Astrocyte (in vitro differentiated cells and primary cell): ENCODE results near the gene FAM180A. TPM values are rescaled to one million over a fixed set of nuclear protein-coding genes. Genes with fewer than 3 reads are reported as not detected.
"Not testable (repeated sequence)": the region's sequence is repeated elsewhere in the genome, so short reads cannot be mapped to it uniquely, and the experiment has no call there.

Experiments
- DNase-seq: peaks from one replicate; pipeline ENCODE4 v3.0.0-alpha.2; 2010; ENCODE audit warnings: low read depth
- FAIRE-seq: peaks from 2 replicates; lab custom pipeline; 2011; peaks lifted over from hg19 to GRCh38; lab: Jason Lieb, UNC
- H2AFZ ChIP-seq: 2 replicates; pipeline ENCODE4 v1.6.0; 2012; ENCODE audit warnings: low read depth, low read length, inconsistent platforms
- H3K27ac ChIP-seq: 2 replicates; pipeline ENCODE4 v1.5.1; 2011; ENCODE audit warnings: low read depth, low read length, inconsistent platforms
- H3K27me3 ChIP-seq: 2 replicates; pipeline ENCODE4 v1.6.0; 2011; ENCODE audit warnings: low read length, inconsistent platforms; ENCODE audit not compliant: insufficient read depth
- H3K36me3 ChIP-seq: 2 replicates; pipeline ENCODE4 v1.5.1; 2011; ENCODE audit warnings: low read length, inconsistent platforms; ENCODE audit not compliant: insufficient read depth
- H3K4me1 ChIP-seq: 2 replicates; pipeline ENCODE4 v1.5.1; 2011; ENCODE audit warnings: low read length, inconsistent platforms; ENCODE audit not compliant: insufficient read depth
- H3K4me2 ChIP-seq: 2 replicates; pipeline ENCODE4 v1.6.0; 2012; ENCODE audit warnings: low read length, inconsistent platforms
- H3K4me3 ChIP-seq: 2 replicates; pipeline ENCODE4 v1.5.1; 2011; ENCODE audit warnings: low read depth, mild to moderate bottlenecking, low read length, inconsistent platforms; ENCODE audit not compliant: insufficient read depth
- H3K79me2 ChIP-seq: 2 replicates; pipeline ENCODE4 v1.6.0; 2012; ENCODE audit warnings: mild to moderate bottlenecking, low read length, inconsistent platforms; ENCODE audit not compliant: insufficient read depth
- H3K9ac ChIP-seq: 2 replicates; pipeline ENCODE4 v1.6.0; 2012; ENCODE audit warnings: mild to moderate bottlenecking, low read length, inconsistent platforms
- H3K9me3 ChIP-seq: 2 replicates; pipeline ENCODE4 v1.5.1; 2012; ENCODE audit warnings: low read depth, mild to moderate bottlenecking, low read length, inconsistent platforms; ENCODE audit not compliant: insufficient read depth
- H4K20me1 ChIP-seq: 2 replicates; pipeline ENCODE4 v1.6.0; 2012; ENCODE audit warnings: low read length, inconsistent platforms; ENCODE audit not compliant: insufficient read depth
- H3K27ac Mint-ChIP-seq: one replicate; pipeline ENCODE4 v1.8.0; 2021; ENCODE audit warnings: mild to moderate bottlenecking, mixed read lengths; ENCODE audit not compliant: unreplicated experiment
- H3K27me3 Mint-ChIP-seq: one replicate; pipeline ENCODE4 v1.8.0; 2021; ENCODE audit warnings: low read depth, mixed read lengths; ENCODE audit not compliant: unreplicated experiment
- H3K36me3 Mint-ChIP-seq: one replicate; pipeline ENCODE4 v1.8.0; 2021; ENCODE audit warnings: low read depth, mixed read lengths; ENCODE audit not compliant: unreplicated experiment
- H3K4me1 Mint-ChIP-seq: one replicate; pipeline ENCODE4 v1.8.0; 2021; ENCODE audit warnings: low read depth, mixed read lengths; ENCODE audit not compliant: unreplicated experiment
- H3K4me3 Mint-ChIP-seq: one replicate; pipeline ENCODE4 v1.8.0; 2021; ENCODE audit warnings: mild to moderate bottlenecking, moderate library complexity, mixed read lengths; ENCODE audit not compliant: unreplicated experiment
- H3K9me3 Mint-ChIP-seq: one replicate; pipeline ENCODE4 v1.8.0; 2021; ENCODE audit warnings: mild to moderate bottlenecking, mixed read lengths; ENCODE audit not compliant: unreplicated experiment
- EZH2 ChIP-seq: IDR thresholded peaks from 2 replicates; pipeline ENCODE4 v1.6.1; 2012; ENCODE audit warnings: mild to moderate bottlenecking, low read length, inconsistent platforms; ENCODE audit not compliant: insufficient read depth
- total RNA-seq: library from RNA; stranded (reverse); gene quantifications from 2 replicates; pipeline ENCODE4 v1.2.1, GENCODE V29; 2021
- TF ChIP-seq, protein P1 (sequence below): IDR thresholded peaks from 2 replicates; pipeline ENCODE4 v1.5.1; 2011; ENCODE audit warnings: low read depth, mild to moderate bottlenecking, inconsistent platforms, low read length, moderate library complexity; ENCODE audit not compliant: insufficient read depth

Gene FAM180A
- total RNA-seq, 1 donor from 2014 or later = not detected

DNA sequence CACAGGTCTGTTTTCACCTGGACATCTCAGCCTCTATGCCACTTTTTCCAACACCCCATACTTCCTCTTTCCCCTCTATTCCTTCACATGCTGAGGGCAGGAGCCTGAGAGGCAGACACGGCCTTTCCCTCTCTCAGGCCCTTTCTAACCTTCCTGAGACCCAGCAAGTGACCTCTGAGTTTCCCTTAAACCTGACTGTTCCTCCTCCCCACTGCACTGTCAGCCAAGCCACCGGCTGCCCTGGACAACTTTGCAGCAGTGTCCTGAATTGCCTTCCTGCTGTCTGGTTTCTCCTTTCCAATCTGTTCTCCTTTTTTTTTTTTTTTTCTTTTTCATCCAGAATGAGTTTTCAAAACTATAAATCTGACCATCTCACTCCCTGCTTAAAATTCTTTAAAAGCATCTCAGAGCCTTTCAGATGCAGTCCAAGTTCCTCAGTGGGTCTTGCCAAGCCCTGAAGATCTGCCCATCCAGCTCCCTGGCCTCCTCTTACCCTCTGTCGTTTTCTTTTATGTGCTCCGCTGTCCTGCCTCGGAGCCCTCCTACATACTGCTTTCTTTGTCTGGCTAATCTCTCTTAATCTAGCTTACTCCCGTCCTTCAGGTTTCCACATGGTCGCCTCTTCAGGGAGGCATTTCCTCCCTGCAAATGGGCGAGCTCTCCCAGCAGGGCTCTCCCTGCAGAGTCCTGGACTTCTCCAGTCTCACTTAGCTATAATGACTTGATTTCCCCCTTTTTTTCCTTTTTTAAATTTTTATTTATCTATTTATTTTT is 51.1 kb downstream of the FAM180A start:
- Histone ChIP-seq H2AFZ (no peak overlapping the region), H3K36me3 (no peaks in the 10 kb centered on the region), H3K9ac (no peak overlapping the region), H3K4me3 (no peak overlapping the region), H3K9me3 (no peaks in the 10 kb centered on the region), H4K20me1 (no peaks in the 10 kb centered on the region), H3K4me2 (no peak overlapping the region), H3K27me3 (no peaks in the 10 kb centered on the region), H3K4me1 (no peaks in the 10 kb centered on the region), H3K27ac (no peak overlapping the region), H3K79me2 (no peaks in the 10 kb centered on the region)
- Mint-ChIP-seq H3K27me3 (no peaks in the 10 kb centered on the region), H3K36me3 (peaks cover 12% of the 10 kb centered on the region), H3K4me1 (peaks cover 14% of the 10 kb centered on the region), H3K9me3 (peaks cover 2% of the 10 kb centered on the region), H3K4me3 (no peak overlapping the region), H3K27ac (no peak overlapping the region)
- FAIRE-seq (no peak), DNase-seq (no peak)
- TF ChIP-seq, protein P1, sequence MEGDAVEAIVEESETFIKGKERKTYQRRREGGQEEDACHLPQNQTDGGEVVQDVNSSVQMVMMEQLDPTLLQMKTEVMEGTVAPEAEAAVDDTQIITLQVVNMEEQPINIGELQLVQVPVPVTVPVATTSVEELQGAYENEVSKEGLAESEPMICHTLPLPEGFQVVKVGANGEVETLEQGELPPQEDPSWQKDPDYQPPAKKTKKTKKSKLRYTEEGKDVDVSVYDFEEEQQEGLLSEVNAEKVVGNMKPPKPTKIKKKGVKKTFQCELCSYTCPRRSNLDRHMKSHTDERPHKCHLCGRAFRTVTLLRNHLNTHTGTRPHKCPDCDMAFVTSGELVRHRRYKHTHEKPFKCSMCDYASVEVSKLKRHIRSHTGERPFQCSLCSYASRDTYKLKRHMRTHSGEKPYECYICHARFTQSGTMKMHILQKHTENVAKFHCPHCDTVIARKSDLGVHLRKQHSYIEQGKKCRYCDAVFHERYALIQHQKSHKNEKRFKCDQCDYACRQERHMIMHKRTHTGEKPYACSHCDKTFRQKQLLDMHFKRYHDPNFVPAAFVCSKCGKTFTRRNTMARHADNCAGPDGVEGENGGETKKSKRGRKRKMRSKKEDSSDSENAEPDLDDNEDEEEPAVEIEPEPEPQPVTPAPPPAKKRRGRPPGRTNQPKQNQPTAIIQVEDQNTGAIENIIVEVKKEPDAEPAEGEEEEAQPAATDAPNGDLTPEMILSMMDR = no peak
- no peak for TF ChIP-seq EZH2

DNA sequence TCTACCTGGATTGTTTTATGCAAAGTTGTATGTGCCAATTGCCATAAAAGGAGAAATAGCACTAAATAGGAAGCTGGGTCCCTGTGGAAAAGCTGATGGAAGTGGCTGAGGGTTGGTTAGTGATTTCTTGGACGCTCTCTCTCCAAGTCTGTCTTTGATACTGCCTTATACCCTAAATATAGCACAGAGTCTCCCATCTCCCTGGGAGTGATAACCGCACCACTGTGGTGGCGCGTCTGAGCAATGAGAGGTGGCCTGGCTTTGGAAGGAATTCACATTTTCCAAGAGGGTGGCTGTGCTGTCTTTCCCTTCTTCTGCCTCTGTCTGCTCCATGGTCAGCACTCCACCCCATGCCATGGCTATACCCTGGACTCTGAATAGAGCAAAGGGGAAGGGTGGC is 55.1 kb downstream of the FAM180A start:
- TF ChIP-seq, protein P1 = no peak
- TF ChIP-seq EZH2 = no peak
- H3K36me3 ChIP-seq = no peaks in the 10 kb centered on the region
- H3K9me3 ChIP-seq = no peaks in the 10 kb centered on the region
- H4K20me1 ChIP-seq = no peaks in the 10 kb centered on the region
- H3K4me2 ChIP-seq = no peak overlapping the region
- H3K27me3 ChIP-seq = no peaks in the 10 kb centered on the region
- Mint-ChIP-seq H3K27ac (no peak overlapping the region), H3K9me3 (no peaks in the 10 kb centered on the region), H3K4me1 (peaks cover 34% of the 10 kb centered on the region), H3K4me3 (no peak overlapping the region), H3K36me3 (peaks cover 16% of the 10 kb centered on the region), H3K27me3 (no peaks in the 10 kb centered on the region)
- no peaks in the 10 kb centered on the region for H3K79me2 ChIP-seq
- H3K4me3 ChIP-seq = no peak overlapping the region
- peaks cover 13% of the 10 kb centered on the region for H3K4me1 ChIP-seq
- no peak overlapping the region for H3K9ac ChIP-seq
- H3K27ac ChIP-seq = no peak overlapping the region
- no peak for FAIRE-seq
- no peak overlapping the region for H2AFZ ChIP-seq
- no peak for DNase-seq

DNA sequence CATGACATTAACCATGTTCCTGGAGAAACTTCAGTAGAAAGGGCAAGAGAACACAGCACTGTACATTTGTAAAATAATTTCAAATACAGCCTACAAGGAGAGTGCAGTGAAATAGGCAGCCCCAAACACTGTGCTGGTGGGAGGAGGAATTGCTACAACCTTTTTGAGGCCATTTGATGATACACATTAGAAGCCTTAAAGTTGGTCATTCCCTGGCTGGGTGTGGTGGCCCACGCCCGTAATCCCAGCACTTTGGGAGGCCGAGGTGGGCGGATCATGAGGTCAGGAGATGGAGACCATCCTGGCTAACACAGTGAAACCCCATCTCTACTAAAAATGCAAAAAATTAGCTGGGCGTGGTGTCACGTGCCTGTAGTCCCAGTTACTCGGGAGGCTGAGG is 56.0 kb downstream of the FAM180A start:
- H3K9me3 ChIP-seq, DNase-seq, H3K27me3 Mint-ChIP-seq, H2AFZ ChIP-seq, H3K36me3 ChIP-seq, FAIRE-seq, H4K20me1 ChIP-seq, H3K4me3 ChIP-seq, H3K79me2 ChIP-seq, H3K27me3 ChIP-seq, H3K9ac ChIP-seq, H3K4me3 Mint-ChIP-seq, H3K9me3 Mint-ChIP-seq: not testable (repeated sequence)
- Mint-ChIP-seq H3K36me3 (peaks cover 16% of the 10 kb centered on the region), H3K27ac (peak overlapping the region; percentile 84), H3K4me1 (peaks cover 33% of the 10 kb centered on the region)
- peak overlapping the region; percentile 15 for H3K27ac ChIP-seq
- peaks cover 13% of the 10 kb centered on the region for H3K4me1 ChIP-seq
- H3K4me2 ChIP-seq = peak overlapping the region; percentile 27
